HG03196 (cell line): ENCODE data around the gene CAMKMT.

Experiments
- ATAC-seq: cut with Tn5 transposase; IDR thresholded peaks from one replicate; pipeline ENCODE4 v1.9.1; 2021; ENCODE audit not compliant: unreplicated experiment

CAMKMT gene

DNA sequence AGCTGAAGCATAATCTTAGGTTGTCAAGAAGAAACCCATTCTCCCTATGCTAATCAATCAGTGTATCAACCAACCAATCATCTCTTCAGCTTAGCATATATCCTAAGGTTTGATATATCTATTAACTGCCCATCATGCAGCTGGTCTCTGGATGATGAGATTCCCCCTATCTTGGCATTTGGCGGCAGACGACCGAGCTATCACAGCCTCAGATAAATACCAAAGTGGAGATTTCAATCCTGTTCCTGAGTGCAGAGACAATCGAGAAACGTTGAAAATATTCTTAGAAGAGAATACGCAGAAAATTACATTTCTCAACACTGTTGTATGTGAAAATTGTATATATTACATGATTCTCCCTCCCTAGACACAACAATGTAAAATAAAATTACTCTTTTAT, 320.7 kb downstream of the CAMKMT start:
- ATAC-seq: no peak

DNA sequence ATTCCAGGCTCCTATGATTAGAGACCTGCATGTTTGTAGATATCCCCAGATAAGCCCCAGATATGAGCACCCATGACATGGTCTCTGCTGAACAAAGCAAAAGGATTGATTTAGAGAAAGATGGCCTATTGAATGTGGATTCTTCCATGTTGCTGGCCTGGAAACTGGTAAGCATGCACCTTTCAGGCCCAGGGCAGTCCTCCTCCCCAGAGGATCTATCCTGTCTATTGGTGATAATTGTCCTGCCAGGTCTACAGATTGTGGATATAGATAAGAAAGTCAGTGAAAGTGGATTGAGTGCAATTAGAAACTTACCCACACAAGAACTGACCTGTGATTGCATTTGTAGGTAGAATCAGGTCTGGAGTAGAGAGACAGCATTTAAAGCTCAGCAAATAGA, 322.8 kb downstream of the CAMKMT start:
- ATAC-seq: no peak

DNA sequence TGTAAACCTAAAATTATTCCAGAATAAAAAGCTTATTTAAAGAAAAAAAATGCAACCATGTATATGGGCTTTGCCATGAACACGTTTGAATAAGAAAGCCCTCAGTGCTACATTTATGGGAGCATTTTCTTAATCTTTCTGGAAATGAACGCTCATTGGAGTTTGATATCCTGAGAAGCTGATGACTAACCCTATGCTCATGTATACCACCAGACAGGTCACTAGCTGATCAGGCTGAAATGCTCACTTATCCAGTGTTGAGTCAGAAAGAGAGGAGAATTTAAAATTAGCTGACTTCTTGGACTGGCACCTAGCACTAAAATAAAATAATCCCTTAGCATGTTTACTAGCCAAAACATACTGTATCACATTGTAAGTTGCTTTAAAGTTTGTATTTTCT, 324.8 kb downstream of the CAMKMT start:
- ATAC-seq: no peak

DNA sequence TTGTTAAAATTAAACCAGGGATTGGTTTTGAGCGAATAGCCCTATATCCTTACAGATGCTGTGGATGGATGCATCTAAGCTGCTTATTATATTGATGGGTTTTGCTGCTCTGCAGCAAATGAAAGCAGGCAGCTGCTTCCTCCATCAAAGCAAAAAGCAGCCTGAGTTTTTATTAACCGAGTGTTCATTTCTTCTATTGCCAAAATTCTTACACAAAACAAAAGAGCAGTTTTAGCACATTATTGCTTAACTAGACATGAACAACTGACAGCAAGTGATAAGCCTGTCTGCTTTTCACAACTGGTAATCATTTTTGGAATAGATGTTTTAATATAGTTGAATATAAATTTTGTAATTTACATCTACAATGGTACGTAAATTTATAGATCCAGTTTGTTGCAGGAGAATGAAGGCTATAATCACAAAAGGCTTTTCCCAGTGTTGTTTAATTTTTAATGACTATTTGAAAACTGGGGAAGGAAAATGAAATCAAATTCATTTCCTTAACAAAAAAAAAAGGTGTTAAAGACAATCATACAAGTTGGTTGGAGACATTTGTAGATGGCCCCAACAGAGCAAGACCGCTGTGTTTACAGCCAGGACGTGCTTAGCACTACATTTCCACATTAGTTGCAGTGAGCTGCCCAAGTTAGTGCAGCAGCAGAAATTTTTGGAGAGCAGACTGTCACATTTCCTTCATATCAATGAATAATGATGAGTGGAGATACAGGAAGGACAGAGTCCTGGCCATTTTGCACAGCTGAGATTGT, 326.1 kb downstream of the CAMKMT start:
- ATAC-seq: no peak

DNA sequence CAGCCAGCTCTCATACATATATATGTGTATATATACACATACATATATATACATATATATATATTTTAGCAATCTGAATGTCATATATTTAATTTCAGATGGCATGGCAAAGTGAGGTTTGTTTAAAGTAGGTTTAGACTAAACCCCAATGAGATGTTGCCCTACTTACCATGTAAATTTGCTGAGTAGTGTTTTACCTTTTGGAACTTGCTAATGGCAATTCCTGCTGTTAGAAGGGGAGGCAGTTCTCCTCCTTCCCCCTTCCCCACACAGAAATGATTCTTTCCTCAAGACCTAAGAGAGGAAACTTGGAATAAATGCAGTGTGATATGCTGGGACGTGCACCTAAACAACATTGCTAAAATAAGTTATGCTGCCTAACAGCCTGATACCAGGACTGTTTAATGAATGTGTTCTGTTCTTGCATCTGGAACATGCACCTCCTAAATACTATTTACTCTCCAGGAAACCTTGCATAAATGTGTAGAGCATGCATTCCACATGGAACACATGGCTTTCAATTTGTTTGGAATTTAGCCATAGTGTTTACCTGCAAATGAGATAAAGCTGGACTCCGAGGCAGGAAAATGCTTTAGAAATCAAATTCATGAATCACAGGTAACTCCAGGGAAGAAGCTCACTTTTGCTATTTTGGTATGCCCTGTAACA, 326.8 kb downstream of the CAMKMT start:
- ATAC-seq: no peak

DNA sequence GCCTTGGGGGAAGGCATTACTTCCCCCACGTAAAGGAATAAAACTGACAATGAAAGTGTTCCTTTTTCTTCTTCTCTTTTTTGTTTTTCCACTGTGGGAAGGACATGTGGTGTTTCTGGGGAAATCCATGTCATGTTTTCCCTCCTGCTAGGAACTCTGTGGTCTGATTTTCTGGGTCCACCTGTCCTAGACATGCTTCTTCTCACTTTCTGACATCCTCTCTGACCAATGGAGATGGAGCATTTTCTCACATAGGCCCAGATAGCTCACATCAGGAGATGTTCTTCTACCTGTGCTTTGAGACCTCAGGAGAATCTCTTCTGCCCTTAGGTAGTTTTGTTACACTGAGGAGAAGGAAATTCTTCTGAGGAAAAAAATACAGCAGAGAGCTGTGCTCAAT, 327.8 kb downstream of the CAMKMT start:
- ATAC-seq: no peak

DNA sequence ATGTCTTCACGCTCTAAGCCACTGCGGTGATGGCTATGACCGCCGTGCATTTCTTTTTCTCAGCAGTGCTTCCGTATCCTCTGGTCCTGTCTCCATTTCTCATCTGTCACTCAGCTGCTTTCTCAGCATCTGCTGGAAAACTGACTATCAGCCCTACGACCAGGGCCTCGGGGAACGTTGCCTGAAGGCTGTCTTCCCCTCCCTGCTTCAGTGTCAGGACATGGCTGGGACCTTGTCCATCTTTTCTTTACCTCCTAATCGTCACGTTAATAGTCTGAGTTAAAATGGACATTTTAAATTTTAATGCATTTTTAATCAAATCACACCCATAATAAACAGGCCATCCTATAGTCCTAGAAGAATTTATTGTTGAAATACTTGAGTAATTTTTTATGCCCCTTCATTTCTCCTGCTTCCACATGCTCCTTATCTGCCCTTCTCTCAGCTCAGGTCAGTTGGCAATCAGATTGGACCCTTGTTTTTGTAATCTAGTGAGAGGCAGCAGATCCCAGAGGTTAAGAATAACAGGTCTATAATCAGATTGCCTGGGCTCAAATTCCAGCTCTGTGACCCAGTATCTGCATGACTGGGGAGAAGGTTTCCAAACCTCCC, 329.5 kb downstream of the CAMKMT start:
- ATAC-seq: no peak

DNA sequence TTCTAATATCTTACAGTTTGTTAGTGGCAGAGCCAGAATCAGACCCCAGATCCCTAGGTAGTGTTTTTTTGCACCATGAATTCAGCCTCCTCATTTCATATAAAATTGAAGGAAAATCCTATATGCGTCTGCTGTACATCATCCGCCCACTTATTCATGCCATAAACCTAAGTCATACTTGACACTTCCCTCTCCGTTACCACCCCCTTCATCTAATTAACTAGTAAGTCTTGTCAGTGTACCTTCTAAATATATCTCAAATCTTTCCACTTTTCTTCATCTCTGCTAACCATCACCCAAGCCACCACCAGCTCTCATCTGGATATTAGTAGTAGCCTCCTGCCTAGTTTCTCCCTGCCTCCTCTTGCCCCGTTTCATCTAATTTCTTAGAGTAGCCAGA, 331.1 kb downstream of the CAMKMT start:
- no peak for ATAC-seq

DNA sequence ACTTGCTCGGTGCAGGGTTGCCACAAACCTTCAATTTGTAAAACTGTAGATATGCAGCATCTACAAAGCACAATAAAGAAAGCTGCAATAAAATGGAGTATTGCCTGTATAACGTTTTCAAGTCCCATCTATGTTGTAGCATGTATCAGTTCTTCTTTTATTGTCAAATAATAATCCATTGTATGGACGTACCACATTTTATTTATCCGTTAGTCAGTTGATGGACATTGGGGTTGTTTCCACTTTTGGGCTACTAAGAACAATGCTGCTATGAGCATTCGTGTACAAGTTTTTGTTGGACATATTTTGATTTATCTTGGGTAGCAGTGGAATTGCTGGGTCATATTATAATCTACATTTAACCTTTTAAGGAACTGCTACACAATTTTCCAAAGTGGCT, 339.1 kb downstream of the CAMKMT start:
- no peak for ATAC-seq

DNA sequence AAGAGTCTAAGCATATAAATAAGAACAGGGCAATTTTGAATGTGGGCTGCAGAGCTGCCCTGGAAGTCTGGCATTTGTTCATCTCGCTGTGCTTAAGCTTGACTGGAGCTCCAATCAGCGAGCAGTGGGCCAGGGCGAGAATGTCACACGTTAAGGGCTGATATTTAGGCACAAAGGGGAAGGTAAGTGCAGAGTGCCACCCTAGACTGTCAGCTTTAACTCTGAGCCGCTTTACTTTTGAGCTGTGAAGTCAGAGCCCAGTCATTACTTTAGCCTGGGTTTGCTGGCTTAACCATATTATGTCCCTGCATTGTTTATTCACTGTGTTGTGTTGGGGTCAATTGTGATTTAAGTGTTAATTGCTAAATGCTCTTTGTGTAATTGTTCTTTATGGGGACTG, 343.6 kb downstream of the CAMKMT start:
- ATAC-seq: no peak

DNA sequence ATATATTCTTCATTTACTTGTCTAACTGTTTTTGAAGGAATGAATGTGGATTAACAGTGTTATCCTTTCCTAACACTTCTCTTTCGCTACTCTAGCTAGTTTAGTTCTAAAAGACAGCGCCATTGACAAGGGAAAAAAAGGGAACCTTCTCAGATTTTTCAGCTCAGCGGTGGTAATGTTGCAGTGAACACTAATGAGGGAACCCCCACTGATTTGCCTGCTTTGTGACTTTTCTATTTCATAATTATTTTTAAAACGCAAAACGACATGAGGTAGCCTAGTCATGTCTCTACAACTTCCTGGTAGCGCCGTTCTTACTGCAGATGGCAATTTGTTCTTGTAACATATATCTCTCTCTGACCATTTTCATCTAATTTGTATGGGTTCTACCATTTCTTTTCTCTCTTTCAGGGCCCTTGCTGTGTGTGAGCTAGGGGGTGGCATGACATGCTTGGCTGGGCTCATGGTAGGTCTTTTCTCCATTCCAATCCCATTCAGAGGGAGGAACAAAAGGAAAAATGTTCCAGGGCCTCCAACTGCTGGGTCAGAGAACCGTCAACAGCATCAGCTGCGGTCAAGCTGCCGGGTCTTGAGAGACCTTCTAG, 344.2 kb downstream of the CAMKMT start:
- ATAC-seq: no peak

DNA sequence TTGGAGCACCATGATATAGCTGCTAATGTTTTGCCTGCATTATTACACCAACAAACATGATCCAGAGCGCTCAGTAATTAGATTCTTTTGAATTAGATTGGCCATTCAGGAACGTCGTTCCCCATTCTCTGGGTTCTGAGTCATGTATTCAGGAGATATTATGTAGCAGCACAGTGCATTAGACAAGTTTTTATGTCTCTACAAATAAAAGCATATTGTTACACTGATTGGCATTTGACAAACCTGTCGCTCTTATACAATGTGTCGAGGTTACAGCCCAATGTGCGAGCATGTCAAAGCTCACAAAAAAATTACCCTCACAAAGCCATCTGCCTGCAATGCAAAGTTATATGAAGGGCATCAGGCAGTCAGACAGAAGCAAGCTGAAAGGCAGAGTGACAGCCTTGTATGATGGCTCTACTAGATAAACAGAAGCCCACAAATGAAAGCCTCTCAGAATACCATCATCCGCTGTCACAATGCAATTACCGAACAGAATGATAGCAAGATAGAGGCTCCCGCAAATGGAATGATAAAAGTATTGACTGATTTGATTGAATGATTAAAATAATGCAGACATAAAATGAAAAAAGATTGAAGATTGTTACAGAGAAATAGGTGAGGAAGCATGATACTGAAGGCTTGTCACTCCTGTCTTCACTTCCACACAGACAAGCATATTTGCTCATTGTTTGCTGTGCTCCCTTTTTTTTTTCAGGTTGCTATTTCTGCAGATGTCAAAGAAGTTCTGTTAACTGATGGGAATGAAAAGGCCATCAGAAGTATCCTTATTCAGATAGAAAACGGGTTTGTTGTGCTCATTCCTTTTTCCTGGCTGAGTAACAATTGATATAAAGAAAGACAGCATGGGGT, 345.2 kb downstream of the CAMKMT start:
- ATAC-seq: no peak

DNA sequence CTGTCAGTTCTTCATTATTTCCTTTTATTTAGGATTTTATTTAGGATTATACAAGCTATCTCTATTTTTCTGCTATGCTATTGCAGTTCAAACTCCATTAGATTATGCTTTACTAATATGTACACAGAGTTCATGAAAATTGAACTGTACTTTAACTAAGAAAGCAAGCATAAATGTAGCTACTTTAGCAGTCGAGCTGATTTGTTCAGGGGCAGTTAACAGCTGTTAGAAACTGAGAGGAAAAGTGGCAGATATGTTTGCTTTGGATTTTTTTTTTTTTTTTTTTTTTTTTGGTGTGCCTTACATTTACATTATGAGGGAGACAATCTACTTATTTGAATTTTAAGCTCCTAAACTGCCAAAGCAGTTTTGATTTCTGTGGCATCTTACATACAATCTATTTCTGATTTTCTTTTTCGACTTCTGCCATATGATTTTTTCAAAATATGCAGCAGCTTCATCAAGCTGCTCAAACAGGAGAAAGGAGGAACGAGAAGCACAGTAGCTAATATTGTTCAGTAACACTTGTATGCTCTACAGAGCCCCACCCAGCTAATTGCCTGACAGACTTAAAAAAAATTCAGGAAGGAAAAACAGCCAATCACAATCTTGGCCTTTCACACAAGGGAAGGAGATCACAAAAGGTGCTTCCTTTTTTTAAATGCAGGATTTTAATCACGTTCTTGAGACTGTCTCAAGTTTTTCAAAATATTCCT, 346.4 kb downstream of the CAMKMT start:
- ATAC-seq: no peak

DNA sequence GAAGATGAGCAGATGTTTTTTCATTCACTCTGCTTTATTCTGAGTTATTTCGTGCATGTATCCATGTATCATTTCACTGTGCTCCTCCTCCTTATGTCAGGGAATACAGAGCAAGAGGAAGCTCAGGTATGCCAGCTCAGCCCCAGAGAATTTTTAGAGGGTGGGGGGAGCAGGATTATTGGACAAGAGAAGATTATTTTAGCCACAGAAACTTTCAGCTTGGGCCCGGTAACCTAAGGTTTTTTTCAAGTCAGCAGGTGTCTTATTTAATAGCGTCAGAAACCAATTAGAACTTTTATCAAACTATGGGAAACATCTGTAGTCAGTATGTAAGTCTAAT, 346.9 kb downstream of the CAMKMT start:
- ATAC-seq: no peak

DNA sequence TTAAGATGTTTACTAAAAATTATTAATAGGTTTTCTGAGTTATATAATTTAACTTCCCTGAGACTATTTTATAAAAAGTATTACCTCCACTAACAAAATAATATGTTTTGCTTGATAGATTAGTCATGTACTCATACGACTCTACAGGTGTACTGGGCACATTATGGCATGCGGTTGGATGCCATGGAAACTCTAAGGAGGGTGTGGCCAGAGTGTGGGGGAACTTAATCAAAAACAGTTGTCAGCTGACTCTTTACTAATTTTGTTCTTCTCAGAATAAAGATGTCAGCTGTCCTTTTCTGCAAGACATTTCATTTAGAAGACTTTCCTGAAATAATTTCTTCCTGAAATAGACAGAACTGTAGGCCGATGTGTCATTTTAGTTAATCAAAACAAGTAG, 351.4 kb downstream of the CAMKMT start:
- ATAC-seq: no peak

DNA sequence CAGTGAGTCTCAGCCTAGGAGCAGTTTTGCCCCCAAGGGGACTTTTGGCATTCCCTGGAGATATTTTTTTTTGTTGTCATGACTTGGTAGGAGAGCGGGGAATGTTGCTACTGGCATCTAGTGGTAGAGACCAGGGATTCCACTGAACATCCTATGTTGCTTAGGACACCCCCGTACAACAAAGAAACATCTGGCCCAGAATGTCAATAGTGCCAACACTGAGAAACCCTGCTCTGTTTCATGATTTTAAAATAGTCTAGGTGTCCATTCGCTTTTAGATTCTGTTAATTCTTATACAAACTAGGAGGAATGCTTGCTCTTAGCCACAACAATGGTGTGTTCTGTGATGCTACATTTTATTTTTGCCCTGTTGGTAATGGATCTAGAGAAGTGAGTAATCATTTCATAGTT, 353.9 kb downstream of the CAMKMT start:
- no peak for ATAC-seq

DNA sequence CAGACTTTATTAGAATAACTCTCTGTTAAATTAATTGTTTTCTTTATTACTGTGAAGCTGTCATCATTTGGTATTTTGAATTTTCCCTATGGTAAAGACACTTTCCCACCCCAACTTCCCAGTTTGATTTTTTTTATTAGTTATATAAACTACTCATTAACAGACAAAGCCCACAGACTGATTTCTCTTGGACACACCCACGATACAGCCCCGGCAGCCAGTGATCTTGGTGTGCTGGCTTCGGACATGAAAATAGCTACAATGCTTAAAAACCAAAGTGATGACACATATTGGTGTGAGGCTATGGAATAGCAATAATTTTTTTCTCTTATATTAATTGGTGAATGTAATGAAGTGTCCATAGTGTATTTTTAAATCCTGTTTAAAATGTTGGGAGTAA, 354.4 kb downstream of the CAMKMT start:
- ATAC-seq: no peak

DNA sequence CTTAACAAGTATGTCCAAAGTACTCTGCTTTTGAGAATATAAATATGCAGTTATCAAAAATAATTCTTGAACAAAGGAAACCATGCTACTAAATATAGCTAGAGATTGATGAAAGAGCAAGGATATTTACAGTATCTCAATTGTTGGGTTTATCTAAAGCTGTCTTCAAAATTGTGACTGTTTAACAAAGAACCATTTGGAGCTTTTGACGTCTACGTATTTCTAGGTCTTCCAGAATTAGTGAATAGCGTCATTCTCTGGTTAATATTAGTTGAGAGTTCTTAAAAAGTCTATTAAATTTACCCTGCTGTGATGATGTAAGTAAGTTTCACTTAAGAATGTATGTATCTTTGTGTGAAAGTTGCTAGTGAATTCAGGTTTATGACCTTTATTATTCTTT, 356.7 kb downstream of the CAMKMT start:
- no peak for ATAC-seq

DNA sequence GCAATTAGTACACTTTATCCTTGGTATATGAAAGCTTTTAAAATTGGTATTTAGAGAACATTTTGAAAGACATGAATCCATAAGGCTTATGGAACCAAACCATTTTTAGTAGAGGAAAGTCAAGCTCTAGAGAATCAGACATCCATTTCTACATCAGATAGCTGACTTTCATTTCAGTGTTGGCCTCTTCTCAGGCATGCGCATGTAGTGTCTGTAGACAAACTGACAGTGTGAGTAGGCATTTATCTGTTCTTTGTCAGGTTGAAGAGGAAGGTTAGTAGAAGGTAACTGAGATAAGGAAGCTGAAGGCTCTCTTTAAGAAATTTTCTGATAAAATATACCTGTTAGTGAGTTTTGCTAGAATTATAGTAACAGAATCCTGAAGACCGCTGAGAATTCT, 357.8 kb downstream of the CAMKMT start:
- ATAC-seq: no peak

DNA sequence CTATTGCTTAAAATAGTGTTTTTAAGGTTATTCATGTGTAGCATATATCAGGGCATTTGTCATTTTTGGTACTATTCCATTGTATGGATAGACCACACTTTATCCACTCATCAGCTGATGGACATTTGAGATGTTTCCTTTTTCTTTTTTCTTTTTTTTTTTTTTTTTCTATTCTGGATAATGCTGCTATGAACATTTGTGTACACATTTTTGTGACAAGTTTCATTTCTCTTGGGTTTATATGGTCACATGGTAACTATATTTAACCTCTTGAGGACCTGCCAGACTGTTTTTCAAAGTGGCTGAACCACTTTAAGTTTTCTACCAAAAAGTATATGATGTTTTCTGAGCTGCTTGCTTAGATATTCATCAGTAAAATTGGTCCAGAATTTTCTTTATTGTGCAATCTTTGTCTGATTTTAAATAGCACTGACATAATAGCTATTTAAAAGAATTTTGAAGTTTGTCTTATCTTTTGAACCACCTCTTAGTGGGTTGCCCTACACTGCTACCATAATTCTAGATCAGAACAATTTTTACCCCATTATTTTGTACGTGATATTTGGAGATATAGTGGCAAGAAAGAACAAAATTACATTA, 360.4 kb downstream of the CAMKMT start:
- no peak for ATAC-seq
